ENCODE results near the gene RGS12.

RGS12 gene

DNA sequence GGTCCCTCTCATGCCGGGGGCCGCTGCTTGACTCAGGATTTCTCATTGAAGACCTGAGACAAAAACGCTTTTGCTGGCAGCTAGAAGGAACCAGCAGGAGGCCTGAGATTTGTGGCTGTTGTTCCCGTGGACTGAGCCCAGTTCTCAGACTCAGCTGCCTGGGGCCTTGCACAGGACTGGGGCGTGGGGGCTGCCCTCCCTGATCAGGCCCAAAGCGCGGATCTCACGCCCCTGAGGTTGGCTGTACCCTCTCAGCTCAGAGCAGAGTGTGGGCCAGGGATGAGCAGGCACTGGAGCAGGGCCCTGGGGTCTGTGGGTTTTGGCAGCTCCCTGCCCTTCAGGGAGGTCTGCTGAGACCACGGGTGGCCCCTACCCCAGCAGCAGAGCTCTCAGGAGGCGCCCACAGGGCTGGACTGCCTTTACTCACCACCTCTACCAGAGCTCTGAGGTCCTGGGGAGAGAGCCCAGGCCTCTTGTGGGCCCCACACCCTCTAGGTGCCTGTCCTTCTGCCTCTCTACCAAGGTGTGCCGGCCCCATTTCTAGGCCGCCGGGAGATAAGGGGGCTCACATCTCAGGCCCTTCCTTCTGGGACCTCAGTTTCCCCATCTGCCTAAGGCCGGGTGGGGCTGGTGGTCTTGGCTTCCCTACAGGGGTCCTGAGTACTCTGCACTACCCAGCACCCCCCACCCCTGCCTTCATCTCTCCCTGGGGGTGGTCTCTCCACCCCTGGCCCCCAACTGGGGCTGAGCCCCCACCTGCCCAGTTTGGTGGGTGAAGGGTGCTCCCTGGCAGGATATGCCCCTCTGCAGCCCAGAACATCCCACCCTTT is 38.3 kb upstream of the RGS12 start:
- no peak for DNase-seq (ENCODE audit: low read depth, low spot score)

- no peak for DNase-seq (ENCODE audit: low read depth, low spot score)
Observed at GRCh38 chr4:3255611-3256186, 37.1 kb upstream of the RGS12 start.

GRCh38 chr4:3256230-3257102 is 36.4 kb upstream of the RGS12 start:
- DNase-seq (ENCODE audit: low read depth, low spot score) = no peak

- DNase-seq (ENCODE audit: low read depth, low spot score) = no peak
Observed at GRCh38 chr4:3257103-3257555, 35.7 kb upstream of the RGS12 start.

GRCh38 chr4:3257556-3258482 is 35.0 kb upstream of the RGS12 start:
- DNase-seq (ENCODE audit: low read depth, low spot score) = no peak

DNA sequence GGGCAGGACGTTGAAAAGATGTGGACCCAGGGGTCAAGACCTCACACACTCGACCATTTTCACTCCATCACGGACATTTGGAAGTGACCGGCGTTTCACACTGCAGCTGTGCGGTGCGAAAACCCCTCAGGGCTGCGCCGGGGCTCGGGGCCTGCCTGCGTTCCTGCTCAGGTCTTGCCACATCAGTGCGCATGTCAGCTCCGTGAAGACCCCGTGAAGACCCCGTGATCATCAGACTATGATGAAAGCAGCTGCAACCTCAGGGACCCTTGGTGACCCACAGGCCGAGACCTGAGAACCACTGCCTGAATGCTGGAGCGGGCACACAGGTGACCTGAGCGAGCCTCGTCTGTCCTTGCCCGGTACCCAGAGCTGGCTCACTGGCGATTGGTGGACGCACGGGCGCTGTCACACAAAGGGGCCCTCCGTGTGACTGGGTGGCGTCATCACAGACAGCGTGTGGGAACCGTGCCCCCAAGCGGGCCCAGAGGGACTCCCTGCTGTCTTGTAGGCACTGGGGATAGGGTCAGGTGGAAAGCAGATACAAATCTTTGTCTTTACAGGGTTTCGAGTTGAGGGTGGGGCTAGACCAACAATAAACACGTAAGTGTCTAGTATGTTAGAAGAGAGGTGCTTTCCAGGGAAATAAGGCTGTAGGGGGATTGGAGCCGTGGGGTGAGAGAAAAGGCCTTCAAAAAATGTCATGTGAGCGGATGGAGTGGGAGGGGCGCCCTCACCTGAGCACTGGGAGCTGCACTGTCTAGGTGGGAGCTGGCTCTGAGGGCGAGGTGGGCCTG is 31.2 kb upstream of the RGS12 start:
- DNase-seq (ENCODE audit: low read depth, low spot score) = no peak

- DNase-seq (ENCODE audit: low read depth, low spot score) = no peak
Observed at GRCh38 chr4:3262208-3263052, 30.4 kb upstream of the RGS12 start.

DNA sequence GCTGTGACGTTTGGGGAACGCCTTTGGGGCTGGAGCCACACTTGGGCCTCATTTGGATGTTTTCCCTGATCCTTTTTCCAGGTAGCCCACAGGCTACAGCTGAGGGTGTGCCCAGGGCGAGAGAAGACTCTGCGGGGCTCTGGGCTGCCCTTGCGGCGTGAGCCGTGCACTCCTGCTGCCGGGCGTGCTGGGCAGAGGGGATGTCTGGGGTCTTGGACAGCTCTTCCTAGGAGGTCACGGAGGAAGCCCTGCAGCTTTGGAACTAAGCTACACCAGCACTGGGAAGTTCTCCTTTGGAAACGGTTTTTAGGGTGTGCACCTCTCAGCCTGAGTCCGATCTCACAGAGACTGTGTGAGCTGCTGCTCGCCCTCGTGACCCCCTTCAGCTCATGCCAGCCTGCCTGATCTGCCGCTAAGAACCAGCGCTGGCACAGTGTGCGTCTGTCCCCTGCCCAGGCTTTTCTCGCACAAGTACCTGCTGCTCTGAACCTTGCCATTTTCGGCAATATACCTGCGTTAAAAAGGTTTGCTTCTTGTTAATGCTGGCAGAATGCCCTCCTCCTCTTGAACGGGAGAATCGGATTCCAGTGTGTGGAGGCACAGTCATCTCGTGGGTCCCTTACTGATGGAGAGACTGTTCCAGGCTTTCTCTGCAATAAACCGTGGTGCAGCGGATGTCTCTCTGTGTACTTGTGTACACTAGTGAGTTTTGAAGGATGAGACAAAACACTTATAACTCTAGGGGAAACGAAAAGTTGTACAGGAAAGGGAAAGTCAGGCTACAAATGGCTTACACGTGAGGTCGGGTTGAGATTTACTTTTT is 29.6 kb upstream of the RGS12 start:
- no peak for DNase-seq (ENCODE audit: low read depth, low spot score)

DNA sequence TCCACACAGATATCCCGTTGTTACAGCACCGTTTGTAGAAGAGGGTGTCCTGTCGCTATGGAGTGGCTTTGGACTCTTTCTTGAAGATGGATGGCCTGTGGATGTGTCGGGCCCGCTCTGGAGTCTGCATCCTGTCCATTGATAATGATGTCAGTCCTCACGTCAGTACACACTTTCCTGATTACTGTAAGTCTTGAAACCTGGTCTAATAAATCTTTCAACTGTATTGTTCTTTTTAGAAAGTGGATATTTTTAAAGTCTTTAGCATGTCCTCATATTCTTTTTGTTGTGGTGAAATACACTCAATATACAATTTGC is 29.0 kb upstream of the RGS12 start:
- DNase-seq (ENCODE audit: low read depth, low spot score) = no peak

GRCh38 chr4:3266076-3266475 is 26.7 kb upstream of the RGS12 start:
- DNase-seq (ENCODE audit: low read depth, low spot score) = no peak

DNA sequence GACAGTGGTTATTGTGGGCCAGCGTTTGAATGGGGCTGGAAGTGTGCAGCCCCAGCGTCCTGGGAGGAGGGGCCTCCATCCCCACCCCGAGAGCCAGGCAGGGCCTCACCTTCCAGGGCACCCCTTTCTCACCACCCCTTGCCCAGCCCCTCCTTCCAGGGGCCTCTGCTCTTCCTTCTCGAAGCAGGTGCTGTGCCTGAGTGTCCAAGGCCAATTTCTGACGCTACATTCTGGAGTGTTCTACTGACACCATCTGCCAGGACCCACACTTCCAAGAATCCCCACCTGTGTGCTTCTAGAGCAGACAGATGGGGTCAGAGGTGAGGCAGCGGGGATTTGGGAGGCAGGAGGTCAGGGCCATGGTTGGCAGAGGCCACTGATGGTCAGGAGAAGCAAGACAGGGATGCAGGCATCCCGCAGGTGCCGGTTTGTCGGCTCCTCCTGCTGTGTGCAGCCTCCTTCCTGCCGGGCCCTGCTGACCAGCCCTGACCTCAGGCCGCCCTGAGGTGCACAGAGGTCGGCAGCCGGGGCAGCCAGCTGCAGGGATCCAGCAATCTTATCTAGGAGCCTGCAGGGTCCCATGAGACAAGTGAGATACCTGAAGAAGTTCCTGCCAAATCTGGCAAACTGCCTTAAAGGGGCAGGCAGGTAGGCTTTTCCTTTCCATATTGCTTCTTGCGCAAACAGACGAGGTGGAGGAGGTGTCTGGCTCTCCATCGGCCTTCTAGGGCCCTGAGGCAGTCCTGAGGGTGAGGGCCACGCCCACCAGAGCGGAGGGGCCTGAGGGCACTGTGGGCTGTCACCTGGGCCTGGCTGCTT is 25.0 kb upstream of the RGS12 start:
- peak; percentile 67 for DNase-seq (ENCODE audit: low read depth, low spot score)

DNA sequence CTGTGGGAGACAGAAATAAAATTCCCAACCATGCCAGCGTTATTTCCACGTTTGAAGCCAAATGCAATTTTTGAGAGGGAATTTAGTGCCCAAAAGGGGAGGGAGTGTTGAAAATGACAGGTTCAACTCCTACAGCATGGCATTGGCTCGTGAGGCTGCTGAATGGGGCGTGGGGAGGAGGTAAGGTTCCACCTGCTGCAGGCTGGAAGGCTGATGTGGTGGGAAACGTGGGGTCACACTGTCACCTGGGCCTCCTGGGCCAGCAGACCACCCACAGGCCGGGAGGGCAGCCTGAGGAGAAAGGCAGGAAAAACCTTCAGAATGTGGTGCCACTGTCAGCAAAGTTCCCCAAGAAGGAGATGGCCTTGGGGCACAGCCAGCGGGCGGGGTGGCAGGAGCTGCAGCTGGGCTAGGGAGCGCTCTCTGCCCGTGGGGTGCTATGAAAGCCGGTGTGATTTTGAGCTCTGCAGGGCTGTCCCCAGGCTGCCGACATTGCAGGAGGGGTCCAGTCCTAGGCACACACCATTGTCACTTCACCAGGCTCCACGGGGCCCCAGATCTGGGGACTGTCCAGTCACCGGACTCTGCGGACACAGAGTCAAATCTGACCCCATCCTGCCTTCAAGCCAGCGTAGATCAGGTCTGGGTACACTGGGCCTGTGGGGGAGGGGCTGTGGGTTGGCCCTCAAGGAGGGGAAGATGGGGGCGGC is 24.3 kb upstream of the RGS12 start:
- DNase-seq (ENCODE audit: low read depth, low spot score) = no peak

DNA sequence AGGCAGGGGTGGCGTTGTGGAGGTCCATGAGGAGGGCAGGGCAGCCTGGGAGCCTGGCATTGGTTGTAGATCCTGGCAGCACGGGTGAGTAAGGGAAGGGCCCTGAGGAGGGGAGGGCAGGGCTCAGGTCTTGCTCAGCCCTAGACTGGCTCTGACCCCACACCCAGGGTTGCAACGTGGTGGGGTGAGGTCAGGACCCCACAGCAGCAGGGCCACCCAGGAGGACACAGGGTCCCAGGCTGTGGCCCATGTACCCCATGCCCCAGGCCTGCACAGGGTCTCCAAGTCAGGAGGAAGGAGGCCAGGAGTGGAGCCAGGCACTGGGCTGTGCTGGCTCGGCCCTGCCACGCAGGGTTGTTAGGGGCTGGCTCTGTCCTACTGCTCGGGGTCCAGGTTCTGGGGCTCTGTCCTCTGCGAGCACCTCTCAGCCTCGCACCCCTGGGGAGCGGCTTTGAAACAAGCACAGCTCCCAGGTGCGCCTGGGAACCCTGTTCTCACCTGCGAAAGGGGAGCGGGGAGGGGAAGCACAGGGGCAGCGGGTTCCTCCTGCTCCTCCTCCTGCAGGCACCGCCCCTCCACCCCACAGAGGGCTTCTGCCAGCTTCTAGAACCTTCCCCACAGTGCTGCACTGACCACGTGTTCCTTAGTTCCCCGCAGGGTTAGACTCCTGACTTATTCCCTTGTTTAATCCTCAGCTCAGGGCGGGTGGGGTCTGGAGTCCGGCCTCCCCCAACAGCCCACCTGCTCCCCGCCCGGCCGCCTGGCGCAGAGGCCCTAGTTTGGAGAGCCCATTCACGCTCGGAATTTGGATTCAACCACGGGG is 23.5 kb upstream of the RGS12 start:
- DNase-seq (ENCODE audit: low read depth, low spot score) = no peak

DNA sequence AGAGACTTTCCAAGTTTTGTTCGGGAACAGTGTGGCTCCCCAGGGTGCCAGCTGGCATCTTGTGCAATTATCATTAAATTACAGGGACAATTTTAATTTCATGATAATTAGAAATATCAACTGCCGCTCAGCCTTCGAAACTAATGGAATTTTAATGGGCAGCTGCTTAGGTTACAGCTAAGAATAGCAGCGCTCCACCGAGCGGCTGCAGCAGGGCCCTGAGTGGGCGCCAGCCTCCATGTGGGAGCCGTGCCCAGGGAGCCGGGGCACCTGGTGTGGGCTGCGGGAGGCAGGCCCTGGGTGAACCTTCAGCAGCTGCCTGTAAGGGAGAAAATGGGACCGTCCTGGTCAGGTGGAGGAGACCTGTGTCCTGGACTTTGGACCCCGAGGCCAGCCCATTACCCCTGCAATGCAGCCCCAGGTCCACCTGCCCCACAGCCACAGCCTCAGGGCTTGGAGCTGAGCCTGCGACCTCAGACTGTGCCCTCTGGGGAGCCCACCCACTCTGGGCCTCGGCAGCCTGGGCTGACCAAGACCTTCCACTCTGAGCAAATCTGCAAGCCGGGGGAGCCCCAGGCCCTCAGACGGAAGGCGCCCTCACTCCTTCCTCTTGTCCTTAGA is 22.7 kb upstream of the RGS12 start:
- DNase-seq (ENCODE audit: low read depth, low spot score) = no peak

DNA sequence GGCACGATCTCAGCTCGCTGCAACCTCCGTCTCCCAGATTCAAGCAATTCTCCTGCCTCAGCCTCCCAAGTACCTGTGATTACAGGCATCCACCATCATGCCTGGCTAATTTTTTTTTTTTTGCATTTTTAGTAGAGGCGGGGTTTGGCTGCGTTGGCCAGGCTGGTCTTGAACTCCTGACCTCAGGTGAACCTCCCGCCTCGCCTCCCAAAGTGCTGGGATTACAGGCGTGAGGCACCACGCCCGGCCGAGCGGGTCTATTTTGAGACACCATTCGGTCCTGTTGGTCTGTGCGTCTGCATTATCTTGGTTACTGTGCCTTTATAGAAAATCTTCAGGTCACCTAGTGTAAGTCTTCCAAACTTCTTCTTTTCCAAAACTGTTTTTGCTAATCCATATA is 21.7 kb upstream of the RGS12 start:
- DNase-seq (ENCODE audit: low read depth, low spot score) = no peak

DNA sequence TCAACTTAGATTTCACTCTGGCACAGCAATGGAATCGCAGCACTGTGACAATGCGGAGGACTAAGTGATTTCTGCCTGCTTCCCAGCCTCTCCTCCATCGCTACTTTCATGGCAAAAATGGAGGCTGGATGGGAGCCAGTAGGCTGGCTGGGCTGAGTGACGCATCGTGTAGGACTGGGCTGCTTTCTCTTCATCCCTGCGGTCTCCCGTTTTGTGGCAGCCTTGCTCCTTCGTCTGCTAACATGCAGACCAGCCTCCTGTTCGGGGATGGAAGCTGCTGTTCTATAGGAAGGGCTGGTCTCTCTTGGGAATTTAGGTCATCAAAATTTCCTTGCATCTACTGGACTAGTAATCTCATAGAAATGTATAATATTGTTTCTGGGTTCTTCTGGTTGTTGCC is 15.8 kb upstream of the RGS12 start:
- DNase-seq (ENCODE audit: low read depth, low spot score) = no peak

Data from ELF-1 (cell line).